ENCODE data around the gene MUC4.

- TF ChIP-seq, protein P1, sequence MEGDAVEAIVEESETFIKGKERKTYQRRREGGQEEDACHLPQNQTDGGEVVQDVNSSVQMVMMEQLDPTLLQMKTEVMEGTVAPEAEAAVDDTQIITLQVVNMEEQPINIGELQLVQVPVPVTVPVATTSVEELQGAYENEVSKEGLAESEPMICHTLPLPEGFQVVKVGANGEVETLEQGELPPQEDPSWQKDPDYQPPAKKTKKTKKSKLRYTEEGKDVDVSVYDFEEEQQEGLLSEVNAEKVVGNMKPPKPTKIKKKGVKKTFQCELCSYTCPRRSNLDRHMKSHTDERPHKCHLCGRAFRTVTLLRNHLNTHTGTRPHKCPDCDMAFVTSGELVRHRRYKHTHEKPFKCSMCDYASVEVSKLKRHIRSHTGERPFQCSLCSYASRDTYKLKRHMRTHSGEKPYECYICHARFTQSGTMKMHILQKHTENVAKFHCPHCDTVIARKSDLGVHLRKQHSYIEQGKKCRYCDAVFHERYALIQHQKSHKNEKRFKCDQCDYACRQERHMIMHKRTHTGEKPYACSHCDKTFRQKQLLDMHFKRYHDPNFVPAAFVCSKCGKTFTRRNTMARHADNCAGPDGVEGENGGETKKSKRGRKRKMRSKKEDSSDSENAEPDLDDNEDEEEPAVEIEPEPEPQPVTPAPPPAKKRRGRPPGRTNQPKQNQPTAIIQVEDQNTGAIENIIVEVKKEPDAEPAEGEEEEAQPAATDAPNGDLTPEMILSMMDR (IDR thresholded peaks at IDR 0.05), result no peak
- no peak for TF ChIP-seq POLR2A (IDR thresholded peaks at IDR 0.05)
Observed at GRCh38 chr3:195788711-195789581, 22.8 kb downstream of the MUC4 start.

Data from stomach (tissue), 4 donors.